Mesendoderm (in vitro differentiated cells): ENCODE data around the gene EIF4G3.
A peak's percentile ranks its signal among the peaks of the same experiment; 100 is the strongest.
"Not testable (repeated sequence)": the region's sequence is repeated elsewhere in the genome, so short reads cannot be mapped to it uniquely, and the experiment has no call there.

Experiments
- DNase-seq: peaks from one replicate; pipeline ENCODE4 v3.0.0; 2013
- H2AK5ac ChIP-seq: 2 replicates; pipeline ENCODE4 v1.6.1; 2013; ENCODE audit warnings: low read length, inconsistent platforms
- H2BK120ac ChIP-seq: 2 replicates; pipeline ENCODE4 v1.6.1; 2013; ENCODE audit warnings: low read depth, mild to moderate bottlenecking, low read length, moderate library complexity, mixed read lengths
- H2BK15ac ChIP-seq: replicated peaks from 2 replicates; pipeline ENCODE4 v1.6.1; 2013; ENCODE audit warnings: low read depth, mild to moderate bottlenecking, moderate library complexity
- H2BK5ac ChIP-seq: 2 replicates; pipeline ENCODE4 v1.6.1; 2013; ENCODE audit warnings: low read length, inconsistent platforms
- H3K18ac ChIP-seq: 2 replicates; pipeline ENCODE4 v1.6.1; 2013; ENCODE audit warnings: mild to moderate bottlenecking, low read length, mixed read lengths
- H3K23ac ChIP-seq: one replicate; pipeline ENCODE4 v1.6.1; 2013; ENCODE audit warnings: low read length
- H3K27ac ChIP-seq: 2 replicates; pipeline ENCODE4 v1.5.1; 2013; ENCODE audit warnings: low read depth, mild to moderate bottlenecking, inconsistent platforms, low read length, moderate library complexity
- H3K27me3 ChIP-seq: 2 replicates; pipeline ENCODE4 v1.6.1; 2013; ENCODE audit warnings: low read length, control low read depth, mild to moderate bottlenecking, inconsistent platforms; ENCODE audit not compliant: insufficient read depth, poor library complexity
- H3K36me3 ChIP-seq: 2 replicates; pipeline ENCODE4 v1.6.1; 2013; ENCODE audit warnings: low read length, inconsistent platforms; ENCODE audit not compliant: control insufficient read depth, insufficient read depth
- H3K4ac ChIP-seq: one replicate; pipeline ENCODE4 v1.6.1; 2013; ENCODE audit warnings: low read depth, mild to moderate bottlenecking, low read length, moderate library complexity
- H3K4me1 ChIP-seq: 2 replicates; pipeline ENCODE4 v1.6.1; 2013; ENCODE audit warnings: low read depth, low read length, inconsistent platforms; ENCODE audit not compliant: control insufficient read depth
- H3K4me2 ChIP-seq: 2 replicates; pipeline ENCODE4 v1.6.1; 2013; ENCODE audit warnings: low read length
- H3K4me3 ChIP-seq: 2 replicates; pipeline ENCODE4 v1.5.1; 2013; ENCODE audit warnings: mild to moderate bottlenecking, low read length
- H3K56ac ChIP-seq: one replicate; pipeline ENCODE4 v1.6.1; 2013; ENCODE audit warnings: low read length
- H3K79me1 ChIP-seq: 2 replicates; pipeline ENCODE4 v1.6.1; 2013; ENCODE audit warnings: low read length, inconsistent platforms
- H3K79me2 ChIP-seq: 2 replicates; pipeline ENCODE4 v1.6.1; 2013; ENCODE audit warnings: mild to moderate bottlenecking, low read length; ENCODE audit not compliant: control insufficient read depth, insufficient read depth
- H3K9ac ChIP-seq: 2 replicates; pipeline ENCODE4 v1.6.1; 2013; ENCODE audit warnings: low read length, inconsistent platforms
- H4K5ac ChIP-seq: one replicate; pipeline ENCODE4 v1.6.1; 2013; ENCODE audit warnings: low read length
- H4K8ac ChIP-seq: one replicate; pipeline ENCODE4 v1.6.1; 2013; ENCODE audit warnings: low read depth, mild to moderate bottlenecking, control low read depth, low read length, moderate library complexity
- WGBS: extraction: QIAGEN DNeasy Blood & Tissue Kit; methylation state at CpG from one replicate; pipeline ENCODE4 v1.1.7; 2013; ENCODE audit warnings: low lambda C conversion rate, missing lambda C conversion rate; ENCODE audit not compliant: insufficient coverage; ENCODE audit errors: extremely low coverage; 5-methylcytosine and 5-hydroxymethylcytosine counted together

Gene EIF4G3

DNA sequence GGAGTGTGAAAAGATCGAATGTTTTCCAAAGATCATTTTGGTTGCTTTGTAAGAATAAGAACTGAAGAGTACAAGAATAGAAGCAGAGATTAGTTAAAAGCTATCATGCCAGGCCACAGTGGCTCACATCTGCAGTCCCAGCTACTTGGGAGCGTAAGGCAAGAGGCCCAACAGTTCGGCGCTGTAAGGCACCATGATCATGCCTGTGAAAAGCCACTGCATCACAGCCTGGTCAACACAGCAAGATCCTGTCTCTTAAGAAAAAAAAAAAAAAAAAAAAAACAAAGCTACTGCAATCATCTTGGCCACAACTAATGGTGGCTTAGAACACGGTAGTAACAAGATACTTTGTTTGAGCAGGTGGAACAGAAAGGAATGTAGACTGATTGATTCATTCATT, 116.2 kb downstream of the EIF4G3 start:
- no peak for DNase-seq
- H3K4ac ChIP-seq: no peak overlapping the region
- no peak overlapping the region for H3K4me2 ChIP-seq
- H4K8ac ChIP-seq: no peak overlapping the region
- no peak overlapping the region for H3K18ac ChIP-seq
- H2AK5ac ChIP-seq: no peak overlapping the region
- H3K9ac ChIP-seq: no peak overlapping the region
- no peak overlapping the region for H3K4me3 ChIP-seq
- no peaks in the 10 kb centered on the region for H3K79me2 ChIP-seq
- H4K5ac ChIP-seq: no peak overlapping the region
- H3K36me3 ChIP-seq: no peaks in the 10 kb centered on the region
- no peak overlapping the region for H2BK15ac ChIP-seq
- no peaks in the 10 kb centered on the region for H3K27me3 ChIP-seq
- WGBS: no CpG with 5 or more reads among the region's 5 CpGs
- no peak overlapping the region for H3K56ac ChIP-seq
- H2BK120ac ChIP-seq: no peak overlapping the region
- no peak overlapping the region for H3K27ac ChIP-seq
- H3K79me1 ChIP-seq: no peaks in the 10 kb centered on the region
- no peak overlapping the region for H3K23ac ChIP-seq
- H3K4me1 ChIP-seq: peaks cover 1% of the 10 kb centered on the region
- H2BK5ac ChIP-seq: no peak overlapping the region

DNA sequence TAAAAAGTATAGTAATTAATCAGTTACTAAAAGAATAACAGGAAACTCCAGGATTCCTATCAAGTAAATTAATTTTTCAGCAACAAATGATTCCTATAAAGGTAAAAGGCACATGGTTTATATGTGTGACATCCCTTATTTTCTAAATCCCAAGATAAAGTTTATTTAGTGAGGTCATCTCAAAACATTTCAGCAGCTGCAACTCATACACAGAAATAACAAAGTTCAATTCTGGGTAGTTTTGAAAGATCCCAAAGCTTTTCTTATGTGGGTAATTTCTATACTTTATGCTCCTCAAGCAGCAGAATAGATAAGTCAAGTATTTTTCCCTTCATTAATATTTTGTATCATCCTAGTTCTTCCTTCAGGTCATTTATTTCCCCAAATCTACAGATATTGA, 117.7 kb downstream of the EIF4G3 start:
- H3K36me3 ChIP-seq: no peaks in the 10 kb centered on the region
- no peak overlapping the region for H3K4me2 ChIP-seq
- no peak overlapping the region for H3K4me3 ChIP-seq
- H3K18ac ChIP-seq: no peak overlapping the region
- H3K9ac ChIP-seq: no peak overlapping the region
- no peak overlapping the region for H4K8ac ChIP-seq
- no peak overlapping the region for H3K56ac ChIP-seq
- H2AK5ac ChIP-seq: no peak overlapping the region
- H3K27me3 ChIP-seq: no peaks in the 10 kb centered on the region
- H3K79me2 ChIP-seq: no peaks in the 10 kb centered on the region
- no peak overlapping the region for H3K27ac ChIP-seq
- no peak overlapping the region for H4K5ac ChIP-seq
- peaks cover 1% of the 10 kb centered on the region for H3K4me1 ChIP-seq
- no peak overlapping the region for H3K23ac ChIP-seq
- no peak overlapping the region for H3K4ac ChIP-seq
- no peak overlapping the region for H2BK5ac ChIP-seq
- DNase-seq: no peak
- H2BK15ac ChIP-seq: no peak overlapping the region
- H3K79me1 ChIP-seq: no peaks in the 10 kb centered on the region
- no peak overlapping the region for H2BK120ac ChIP-seq

DNA sequence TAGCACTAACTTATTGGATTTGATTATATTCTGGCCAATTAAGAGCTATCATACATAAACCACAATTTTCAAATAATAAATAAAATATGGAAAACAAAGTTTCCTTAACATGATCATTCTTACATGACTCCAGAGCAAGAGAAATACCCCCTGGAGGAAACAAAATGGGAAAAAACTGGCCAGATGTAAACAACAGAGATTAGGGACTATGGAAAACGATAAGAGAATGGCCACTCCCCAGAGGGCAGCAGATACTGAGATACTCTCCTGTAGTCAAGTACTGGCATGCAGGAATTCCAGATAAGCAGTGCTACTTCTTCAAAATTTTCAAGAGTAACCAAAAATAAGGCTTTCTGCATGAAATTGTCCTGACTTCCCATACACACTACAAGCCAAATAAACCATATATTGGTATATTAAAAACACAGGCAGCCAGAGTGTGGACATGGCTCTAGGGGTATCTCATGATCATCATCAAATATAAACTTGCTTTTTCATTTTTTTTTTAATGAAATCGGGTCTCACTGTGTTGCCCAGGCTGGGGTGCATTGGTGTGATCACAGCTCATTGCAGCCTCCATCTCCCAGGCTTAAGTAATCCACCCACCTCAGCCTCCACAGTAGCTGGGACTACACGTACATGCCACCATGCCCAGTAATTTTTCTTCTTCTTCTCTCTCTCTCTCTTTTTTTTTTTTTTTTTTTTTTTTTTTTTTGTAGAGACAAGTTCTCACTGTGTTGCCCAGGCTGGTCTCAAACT, 118.5 kb downstream of the EIF4G3 start:
- no peak overlapping the region for H2BK120ac ChIP-seq
- no peak overlapping the region for H3K56ac ChIP-seq
- H3K27me3 ChIP-seq: no peaks in the 10 kb centered on the region
- no peak overlapping the region for H4K8ac ChIP-seq
- H3K4me2 ChIP-seq: no peak overlapping the region
- no peak overlapping the region for H3K18ac ChIP-seq
- no peak overlapping the region for H2AK5ac ChIP-seq
- no peak overlapping the region for H2BK5ac ChIP-seq
- no peak overlapping the region for H2BK15ac ChIP-seq
- WGBS: no CpG with 5 or more reads among the region's 3 CpGs
- no peak overlapping the region for H3K4me3 ChIP-seq
- peaks cover 1% of the 10 kb centered on the region for H3K4me1 ChIP-seq
- no peak overlapping the region for H3K9ac ChIP-seq
- H3K79me2 ChIP-seq: no peaks in the 10 kb centered on the region
- H3K36me3 ChIP-seq: no peaks in the 10 kb centered on the region
- H3K23ac ChIP-seq: no peak overlapping the region
- H3K79me1 ChIP-seq: no peaks in the 10 kb centered on the region
- H4K5ac ChIP-seq: no peak overlapping the region
- H3K4ac ChIP-seq: no peak overlapping the region
- peak; percentile 94 for DNase-seq
- H3K27ac ChIP-seq: peak overlapping the region; percentile 17

DNA sequence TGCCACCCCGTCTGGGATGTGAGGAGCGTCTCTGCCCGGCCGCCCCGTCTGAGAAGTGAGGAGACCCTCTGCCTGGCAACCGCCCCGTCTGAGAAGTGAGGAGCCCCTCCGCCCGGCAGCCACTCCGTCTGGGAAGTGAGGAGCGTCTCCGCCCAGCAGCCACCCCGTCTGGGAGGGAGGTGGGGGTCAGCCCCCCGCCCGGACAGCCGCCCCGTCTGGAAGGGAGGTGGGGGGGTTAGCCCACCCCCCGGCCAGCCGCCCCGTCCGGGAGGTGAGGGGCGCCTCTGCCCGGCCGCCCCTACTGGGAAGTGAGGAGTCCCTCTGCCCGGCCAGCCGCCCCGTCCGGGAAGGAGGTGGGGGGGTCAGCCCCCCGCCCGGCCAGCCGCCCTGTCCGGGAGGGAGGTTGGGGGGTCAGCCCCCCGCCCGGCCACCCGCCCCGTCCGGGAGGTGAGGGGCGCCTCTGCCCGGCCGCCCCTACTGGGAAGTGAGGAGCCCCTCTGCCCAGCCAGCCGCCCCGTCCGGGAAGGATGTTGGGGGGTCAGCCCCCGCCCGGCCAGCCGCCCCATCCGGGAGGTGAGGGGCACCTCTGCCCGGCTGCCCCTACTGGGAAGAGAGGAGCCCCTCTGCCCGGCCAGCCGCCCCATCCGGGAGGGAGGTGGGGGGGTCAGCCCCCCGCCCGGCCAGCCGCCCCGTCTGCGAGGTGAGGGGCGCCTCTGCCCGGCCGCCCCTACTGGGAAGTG, 123.3 kb downstream of the EIF4G3 start:
- H3K9ac ChIP-seq, H3K4me1 ChIP-seq, H3K79me1 ChIP-seq: not testable (repeated sequence)

GRCh38 chr1:21052034-21052433, 124.7 kb downstream of the EIF4G3 start:
- no peak overlapping the region for H4K5ac ChIP-seq
- H2BK15ac ChIP-seq: no peak overlapping the region
- no peak overlapping the region for H3K9ac ChIP-seq
- no peak overlapping the region for H3K4me3 ChIP-seq
- H3K4me2 ChIP-seq: no peak overlapping the region
- 100% methylated on average over 2 of the region's 3 CpGs for WGBS
- no peaks in the 10 kb centered on the region for H3K4me1 ChIP-seq
- peaks cover 2% of the 10 kb centered on the region for H3K79me2 ChIP-seq
- peaks cover 2% of the 10 kb centered on the region for H3K79me1 ChIP-seq
- no peak overlapping the region for H3K23ac ChIP-seq
- H3K56ac ChIP-seq: no peak overlapping the region
- no peak overlapping the region for H3K27ac ChIP-seq
- H4K8ac ChIP-seq: no peak overlapping the region
- no peak for DNase-seq
- H2BK120ac ChIP-seq: no peak overlapping the region
- H2AK5ac ChIP-seq: no peak overlapping the region
- no peak overlapping the region for H3K4ac ChIP-seq
- no peaks in the 10 kb centered on the region for H3K27me3 ChIP-seq
- H3K18ac ChIP-seq: no peak overlapping the region
- H2BK5ac ChIP-seq: no peak overlapping the region
- no peaks in the 10 kb centered on the region for H3K36me3 ChIP-seq

More for the DNA sequence above, 123.3 kb downstream of the EIF4G3 start:
- not testable (repeated sequence) for H3K27ac ChIP-seq, H2BK120ac ChIP-seq, H3K4ac ChIP-seq, H3K18ac ChIP-seq, H3K27me3 ChIP-seq, DNase-seq, H3K36me3 ChIP-seq, H3K23ac ChIP-seq, H3K4me2 ChIP-seq, H3K4me3 ChIP-seq, H4K8ac ChIP-seq, H3K79me2 ChIP-seq, H2BK15ac ChIP-seq, H4K5ac ChIP-seq, H3K56ac ChIP-seq, H2AK5ac ChIP-seq, H2BK5ac ChIP-seq
- no CpG with 5 or more reads among the region's 59 CpGs for WGBS
